T-cell (primary cell): Measurements from ENCODE around the gene BCO1. TPM values are rescaled to one million over a fixed set of nuclear protein-coding genes. Genes with fewer than 3 reads are reported as not detected.

ENCODE experiments used
- ATAC-seq, 4 experiments: fragments of 200-7000 bp in 3 of 4; fragments of 150-1000 bp in 1 of 4; cut with Tn5 transposase; replicated peaks in 1 of 4; 1 replicate in 3 of 4; 2 replicates in 1 of 4; pipeline ENCODE4 v1.10.0; 2021; ENCODE audit warnings: moderate library complexity in 3 of 4, mild to moderate bottlenecking in 2 of 4, moderate number of reproducible peaks in 1 of 4
- CTCF ChIA-PET, 2 donors: fragments of 300-600 bp; sonication (Branson Sonifier 250); formaldehyde crosslinking; loops; one replicate each; lab custom pipeline; 2022; ENCODE audit warnings: antibody characterized with exemption in 2 of 2; lab: Charles Lee
- POLR2A ChIA-PET, 2 donors: fragments of 300-600 bp; sonication (Branson Sonifier 250); formaldehyde crosslinking; loops; one replicate each; lab custom pipeline; 2022; ENCODE audit warnings: antibody characterized with exemption in 2 of 2; lab: Charles Lee
- DNase-seq, 35 experiments: peaks; one replicate each; pipeline versions ENCODE4 v3.0.0 to v3.0.0-alpha.2; 2013 to 2023
- H3K27ac ChIP-seq: one replicate; pipeline ENCODE4 v1.5.1; 2013; ENCODE audit warnings: low read length
- H3K27me3 ChIP-seq, 2 experiments: replicated peaks in 1 of 2; 1 replicate in 1 of 2; 2 replicates in 1 of 2; pipeline versions ENCODE4 v1.6.1 to v1.7.0; 2013; ENCODE audit warnings: low read length in 1 of 2, mixed read lengths in 1 of 2; ENCODE audit not compliant: control insufficient read depth in 2 of 2, insufficient read depth in 2 of 2; ENCODE audit errors: extremely low read depth in 1 of 2
- H3K36me3 ChIP-seq, 2 donors: 1 replicate in 1 of 2; 2 replicates in 1 of 2; pipeline versions ENCODE4 v1.6.1 to v1.7.0; 2013; ENCODE audit warnings: low read length in 1 of 2; ENCODE audit not compliant: control insufficient read depth in 2 of 2, insufficient read depth in 1 of 2; ENCODE audit errors: extremely low read depth in 1 of 2
- H3K4me1 ChIP-seq, 2 experiments: 1 replicate in 1 of 2; 2 replicates in 1 of 2; pipeline versions ENCODE4 v1.6.1 to v1.7.0; 2013; ENCODE audit warnings: low read length in 2 of 2, mixed read lengths in 1 of 2; ENCODE audit not compliant: insufficient read depth in 2 of 2, control insufficient read depth in 1 of 2; ENCODE audit errors: extremely low read depth in 1 of 2
- H3K4me3 ChIP-seq, 2 donors: 1 replicate in 1 of 2; 2 replicates in 1 of 2; pipeline versions ENCODE4 v1.5.1 to v1.7.0; 2013; ENCODE audit warnings: mild to moderate bottlenecking in 2 of 2, low read length in 1 of 2, moderate library complexity in 1 of 2; ENCODE audit not compliant: control insufficient read depth in 1 of 2; ENCODE audit errors: extremely low read depth in 1 of 2
- H3K9me3 ChIP-seq: 2 replicates; pipeline ENCODE4 v1.7.0; 2013
- H3K27ac Mint-ChIP-seq, 2 donors: one replicate each; pipeline ENCODE4 v1.8.0; 2020 to 2021; ENCODE audit warnings: mild to moderate bottlenecking in 2 of 2, mixed read lengths in 2 of 2
- H3K27me3 Mint-ChIP-seq, 2 donors: one replicate each; pipeline ENCODE4 v1.8.0; 2021 to 2022; ENCODE audit warnings: mixed read lengths in 2 of 2
- H3K36me3 Mint-ChIP-seq: one replicate; pipeline ENCODE4 v1.8.0; 2021; ENCODE audit warnings: mixed read lengths
- H3K4me1 Mint-ChIP-seq, 3 donors: one replicate each; pipeline ENCODE4 v1.8.0; 2020 to 2022; ENCODE audit warnings: mixed read lengths in 3 of 3, mild to moderate bottlenecking in 1 of 3
- H3K4me3 Mint-ChIP-seq, 3 donors: one replicate each; pipeline ENCODE4 v1.8.0; 2020 to 2022; ENCODE audit warnings: mild to moderate bottlenecking in 3 of 3, mixed read lengths in 3 of 3, moderate library complexity in 3 of 3
- H3K9me3 Mint-ChIP-seq, 3 donors: one replicate each; pipeline ENCODE4 v1.8.0; 2020 to 2022; ENCODE audit warnings: mixed read lengths in 3 of 3
- WGBS: methylation state at CpG from one replicate; pipeline ENCODE4 v1.1.5; 2013; ENCODE audit warnings: missing lambda C conversion rate; ENCODE audit not compliant: insufficient coverage; 5-methylcytosine and 5-hydroxymethylcytosine counted together
- total RNA-seq, 35 experiments: library from RNA in 6 of 35; stranded (reverse) in 6 of 35; fragments of 120-200 nt in 1 of 35; gene quantifications; one replicate each; pipeline versions ENCODE4 v1.2.1 to v1.2.4 and lab custom pipeline; 2013 to 2026

Gene BCO1, protein sequence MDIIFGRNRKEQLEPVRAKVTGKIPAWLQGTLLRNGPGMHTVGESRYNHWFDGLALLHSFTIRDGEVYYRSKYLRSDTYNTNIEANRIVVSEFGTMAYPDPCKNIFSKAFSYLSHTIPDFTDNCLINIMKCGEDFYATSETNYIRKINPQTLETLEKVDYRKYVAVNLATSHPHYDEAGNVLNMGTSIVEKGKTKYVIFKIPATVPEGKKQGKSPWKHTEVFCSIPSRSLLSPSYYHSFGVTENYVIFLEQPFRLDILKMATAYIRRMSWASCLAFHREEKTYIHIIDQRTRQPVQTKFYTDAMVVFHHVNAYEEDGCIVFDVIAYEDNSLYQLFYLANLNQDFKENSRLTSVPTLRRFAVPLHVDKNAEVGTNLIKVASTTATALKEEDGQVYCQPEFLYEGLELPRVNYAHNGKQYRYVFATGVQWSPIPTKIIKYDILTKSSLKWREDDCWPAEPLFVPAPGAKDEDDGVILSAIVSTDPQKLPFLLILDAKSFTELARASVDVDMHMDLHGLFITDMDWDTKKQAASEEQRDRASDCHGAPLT
- total RNA-seq (not detected), total RNA-seq (lab: John Stamatoyannopoulos, UW) (0 reads per million in 29 experiments)
- not detected for total RNA-seq (2013)

DNA sequence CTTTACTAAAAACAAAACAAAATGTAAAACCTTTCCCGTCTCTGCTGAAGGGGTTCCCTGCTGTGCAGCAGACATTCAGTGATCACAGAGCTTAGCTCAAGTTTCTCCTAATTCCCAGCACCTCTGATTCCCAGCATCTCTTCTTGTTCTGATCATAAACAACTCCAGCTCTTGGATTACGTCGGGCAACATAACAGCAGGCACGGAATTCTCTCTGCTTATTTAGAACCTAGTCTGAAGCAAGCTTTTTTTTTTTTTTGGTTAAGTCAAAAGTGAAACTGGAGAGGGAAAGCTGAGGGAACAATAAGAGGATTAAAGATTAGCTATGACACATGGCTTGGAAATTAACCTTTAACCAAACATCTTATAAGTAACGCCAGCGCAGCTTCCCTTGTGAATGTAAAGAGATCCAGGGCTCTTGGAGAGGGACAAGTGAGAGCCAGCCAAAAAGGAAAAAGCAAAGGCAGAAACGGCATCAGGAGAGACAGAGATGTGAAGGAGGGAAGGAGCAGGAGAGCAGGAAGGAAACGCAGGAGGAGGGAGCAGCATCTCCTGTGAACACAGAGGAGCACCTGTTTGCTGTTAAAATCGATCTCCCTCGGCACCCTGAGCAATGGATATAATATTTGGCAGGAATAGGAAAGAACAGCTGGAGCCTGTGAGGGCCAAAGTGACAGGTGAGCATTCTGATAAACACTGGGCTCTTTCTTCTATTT, at the start of gene BCO1:
BCO1 (plus strand) TSS at position 394 of the 716 bp plus-strand sequence; CDS start at position 614, 220 bp downstream.
- ChIA-PET POLR2A (interaction anchor here in 1 of 2 donors (0.6 kb wide), 1 partner anchor 8 kb away, joined by 5 read pairs; no protein-coding TSS in a partner anchor), CTCF (interaction anchor here in 1 of 2 donors (0.7 kb wide), 1 partner anchor 1393 kb away, joined by 3 read pairs; no protein-coding TSS in a partner anchor)
- H3K27ac Mint-ChIP-seq: no peak within 1 kb of the TSS

DNA sequence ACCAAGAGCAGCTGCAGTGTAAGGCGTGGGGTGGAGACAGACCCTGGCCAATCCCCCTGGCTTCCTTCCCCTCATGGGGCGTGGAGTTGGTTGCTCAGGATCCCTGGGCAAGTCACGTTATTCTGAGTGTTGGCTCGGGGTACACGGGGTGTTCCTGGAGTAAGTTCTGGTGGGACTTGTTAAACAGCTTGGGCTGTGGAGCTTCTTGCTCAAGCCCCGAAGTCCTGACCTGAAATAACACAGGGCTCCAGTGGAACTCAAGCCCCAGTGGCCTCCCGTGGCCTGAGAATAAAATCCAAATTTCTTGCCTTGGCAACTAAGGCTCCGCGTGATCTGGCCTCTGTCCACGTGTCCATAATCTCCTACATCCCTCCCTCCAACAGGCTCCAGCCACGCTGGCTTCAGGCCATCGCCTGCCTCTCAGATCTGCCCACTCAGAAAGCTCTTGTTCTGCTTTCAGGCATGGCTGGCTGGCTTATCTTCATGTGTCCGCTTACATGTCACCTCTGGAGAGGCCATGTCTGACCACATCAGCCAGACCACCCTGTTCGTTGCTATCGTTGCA, 49.3 kb upstream of the BCO1 start:
- no peaks in the 10 kb centered on the region for H3K36me3 ChIP-seq
- no peak overlapping the region for H3K27ac Mint-ChIP-seq
- H3K9me3 Mint-ChIP-seq: no peaks in the 10 kb centered on the region
- H3K36me3 Mint-ChIP-seq: no peaks in the 10 kb centered on the region
- no peak overlapping the region for H3K27ac ChIP-seq
- H3K9me3 ChIP-seq: no peaks in the 10 kb centered on the region
- 76% methylated on average over 11 of the region's 15 CpGs for WGBS
- peaks cover 0 to 24% of the 10 kb centered on the region in 2 experiments for H3K27me3 ChIP-seq
- POLR2A ChIA-PET: interaction anchor here in 1 of 2 donors (0.5 kb wide), 1 partner anchor 34 kb away, joined by 3 read pairs; no protein-coding TSS in a partner anchor
- CTCF ChIA-PET: no interaction called here
- no peak overlapping the region for H3K4me3 Mint-ChIP-seq
- peaks cover 3 to 15% of the 10 kb centered on the region in 2 donors for H3K27me3 Mint-ChIP-seq
- H3K4me3 ChIP-seq: no peak overlapping the region
- DNase-seq (no peak), ATAC-seq (no peak)
- no peaks in the 10 kb centered on the region for H3K4me1 Mint-ChIP-seq
- H3K4me1 ChIP-seq: no peaks in the 10 kb centered on the region

More for the DNA sequence above, at the start of gene BCO1:
- Histone ChIP-seq H3K9me3 (no peaks in the 10 kb centered on the region), H3K4me3 (no peak within 1 kb of the TSS), H3K27me3 (no peaks in the 10 kb centered on the region), H3K4me1 (no peaks in the 10 kb centered on the region), H3K36me3 (no peaks in the 10 kb centered on the region), H3K27ac (no peak within 1 kb of the TSS)
- no peak for ATAC-seq
- H3K9me3 Mint-ChIP-seq: no peaks in the 10 kb centered on the region
- H3K36me3 Mint-ChIP-seq: no peaks in the 10 kb centered on the region
- WGBS: 30% methylated on average over 4 of the region's 10 CpGs
- H3K27me3 Mint-ChIP-seq: peaks cover 0 to 3% of the 10 kb centered on the region in 2 donors
- DNase-seq: no peak
- peaks cover 5 to 11% (median 8%) of the 10 kb centered on the region in 3 donors for H3K4me1 Mint-ChIP-seq
- H3K4me3 Mint-ChIP-seq: peak within 1 kb of the TSS in 1 of 3 donors; percentile 35

DNA sequence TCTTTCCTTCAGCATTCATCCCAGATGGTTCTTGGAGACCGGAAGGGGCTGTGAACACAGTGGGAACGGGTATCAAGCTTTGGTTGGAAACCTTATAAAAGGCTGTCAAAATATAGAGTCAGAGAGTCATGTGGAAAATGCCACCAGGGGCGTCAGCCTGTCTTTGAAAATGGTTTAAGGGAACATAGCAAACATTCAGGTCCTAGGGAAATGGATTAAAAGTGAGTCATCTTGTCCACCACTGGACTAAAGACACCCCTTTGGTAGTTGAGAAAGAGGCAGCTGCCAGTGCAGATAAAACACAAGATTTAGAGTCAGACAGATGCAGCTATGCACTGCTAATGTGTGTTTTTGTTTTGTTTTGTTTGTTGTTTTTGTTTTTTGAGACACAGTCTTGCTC, 47.8 kb upstream of the BCO1 start:
- H3K27me3 Mint-ChIP-seq: peaks cover 7 to 22% of the 10 kb centered on the region in 2 donors
- H3K27ac Mint-ChIP-seq: no peak overlapping the region
- Histone ChIP-seq H3K36me3 (no peaks in the 10 kb centered on the region), H3K4me3 (no peak overlapping the region), H3K27ac (no peak overlapping the region), H3K9me3 (no peaks in the 10 kb centered on the region), H3K27me3 (peaks cover 0 to 21% of the 10 kb centered on the region in 2 experiments), H3K4me1 (no peaks in the 10 kb centered on the region)
- no CpG with 5 or more reads among the region's 3 CpGs for WGBS
- ChIA-PET POLR2A (no interaction called here), CTCF (no interaction called here)
- DNase-seq: no peak
- no peaks in the 10 kb centered on the region for H3K9me3 Mint-ChIP-seq
- H3K4me3 Mint-ChIP-seq: no peak overlapping the region
- no peak for ATAC-seq
- H3K36me3 Mint-ChIP-seq: no peaks in the 10 kb centered on the region
- no peaks in the 10 kb centered on the region for H3K4me1 Mint-ChIP-seq

DNA sequence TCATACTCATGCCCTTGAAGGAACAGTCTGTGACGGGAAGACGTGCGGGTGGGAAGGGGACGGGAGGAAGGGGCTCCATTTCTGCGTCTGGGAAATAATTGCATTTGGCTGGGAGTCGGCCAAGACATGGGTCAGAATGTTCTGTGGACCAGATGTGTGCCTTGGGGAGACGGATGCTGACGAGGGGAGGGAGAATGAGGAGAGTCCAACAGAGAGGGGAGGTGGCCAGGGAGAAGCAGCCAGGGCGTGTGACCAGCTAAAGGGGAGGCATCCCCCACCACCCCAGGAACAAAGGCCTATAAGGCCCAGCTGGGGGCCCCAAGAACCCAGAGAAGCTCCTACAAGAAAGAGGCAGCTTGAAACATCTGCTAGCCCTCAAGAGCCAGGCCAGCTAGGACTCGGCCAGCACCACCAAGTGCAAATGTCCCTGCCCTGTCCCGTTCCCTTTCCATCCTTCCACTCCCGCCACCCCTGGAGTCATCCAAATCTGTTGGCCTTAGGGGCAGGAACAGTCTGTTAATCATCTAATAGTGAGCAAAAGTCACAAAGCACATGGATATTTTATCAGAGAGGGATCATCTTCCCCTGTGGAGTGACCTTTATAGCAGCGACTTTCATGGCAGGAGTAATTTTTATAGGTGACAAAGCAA, 42.5 kb upstream of the BCO1 start:
- WGBS: 82% methylated on average over 6 of the region's 13 CpGs
- POLR2A ChIA-PET: no interaction called here
- Histone ChIP-seq H3K9me3 (no peaks in the 10 kb centered on the region), H3K36me3 (no peaks in the 10 kb centered on the region), H3K4me1 (no peaks in the 10 kb centered on the region), H3K27me3 (peaks cover 0 to 21% of the 10 kb centered on the region in 2 experiments), H3K4me3 (no peak overlapping the region), H3K27ac (no peak overlapping the region)
- H3K27ac Mint-ChIP-seq: no peak overlapping the region
- no peak for ATAC-seq
- CTCF ChIA-PET: interaction anchor here in 1 of 2 donors (0.6 kb wide), 1 partner anchor 8 kb away, joined by 3 read pairs; no protein-coding TSS in a partner anchor
- no peaks in the 10 kb centered on the region for H3K4me1 Mint-ChIP-seq
- no peaks in the 10 kb centered on the region for H3K36me3 Mint-ChIP-seq
- H3K4me3 Mint-ChIP-seq: no peak overlapping the region
- H3K9me3 Mint-ChIP-seq: no peaks in the 10 kb centered on the region
- DNase-seq: no peak
- H3K27me3 Mint-ChIP-seq: peaks cover 17 to 41% of the 10 kb centered on the region in 2 donors

DNA sequence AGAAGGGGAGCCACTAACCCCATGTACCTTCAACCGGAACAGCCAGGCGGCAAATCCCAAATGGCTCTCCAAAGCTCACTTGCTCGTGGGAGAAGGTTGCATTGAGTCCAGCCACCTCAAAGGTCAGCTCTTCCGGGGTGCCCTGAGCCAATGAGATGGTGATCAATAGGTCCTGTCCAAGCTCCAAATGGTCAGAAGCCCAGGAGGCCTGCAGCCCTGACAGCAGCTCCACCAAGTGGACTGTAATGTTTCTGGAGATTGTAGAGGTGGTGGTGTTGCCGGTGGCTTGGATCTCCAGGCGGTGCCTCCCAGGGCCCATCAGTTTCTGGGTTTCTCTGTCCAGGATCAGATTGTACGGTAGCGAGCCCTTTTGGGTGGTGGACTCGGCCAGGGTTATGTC, 39.9 kb upstream of the BCO1 start:
- Histone ChIP-seq H3K27ac (no peak overlapping the region), H3K36me3 (no peaks in the 10 kb centered on the region), H3K4me3 (no peak overlapping the region), H3K4me1 (no peaks in the 10 kb centered on the region), H3K27me3 (peaks cover 0 to 15% of the 10 kb centered on the region in 2 experiments), H3K9me3 (no peaks in the 10 kb centered on the region)
- peaks cover 17 to 36% of the 10 kb centered on the region in 2 donors for H3K27me3 Mint-ChIP-seq
- no peaks in the 10 kb centered on the region for H3K9me3 Mint-ChIP-seq
- H3K4me3 Mint-ChIP-seq: no peak overlapping the region
- CTCF ChIA-PET: no interaction called here
- no peak for ATAC-seq
- DNase-seq: no peak
- no peaks in the 10 kb centered on the region for H3K4me1 Mint-ChIP-seq
- WGBS: 63% methylated on average over 5 of the region's 9 CpGs
- POLR2A ChIA-PET: no interaction called here
- H3K27ac Mint-ChIP-seq: no peak overlapping the region
- H3K36me3 Mint-ChIP-seq: no peaks in the 10 kb centered on the region
